Lower lobe of right lung (tissue), 2 donors: ENCODE measurements around the gene TUBA1A. TPM values are rescaled to one million over a fixed set of nuclear protein-coding genes. Genes with fewer than 3 reads are reported as not detected.
"Not testable (repeated sequence)": the region's sequence is repeated elsewhere in the genome, so short reads cannot be mapped to it uniquely, and the experiment has no call there.

ENCODE experiments used
- ATAC-seq, 2 donors: fragments of 200-7000 bp; cut with Tn5 transposase; one replicate each; pipeline ENCODE4 v1.9.1; 2020 to 2022; ENCODE audit warnings: mild to moderate bottlenecking in 2 of 2, moderate library complexity in 2 of 2
- DNase-seq: peaks from one replicate; pipeline ENCODE4 v3.0.0-alpha.2; 2020
- H3K27ac ChIP-seq: fragments of 200-600 bp; one replicate; pipeline ENCODE4 v1.8.0; 2022
- H3K27me3 ChIP-seq: fragments of 200-600 bp; one replicate; pipeline ENCODE4 v1.8.0; 2022; ENCODE audit warnings: low read depth
- H3K36me3 ChIP-seq: fragments of 200-600 bp; one replicate; pipeline ENCODE4 v1.8.0; 2022; ENCODE audit warnings: mild to moderate bottlenecking
- H3K4me1 ChIP-seq: fragments of 200-600 bp; one replicate; pipeline ENCODE4 v1.8.0; 2022
- H3K4me3 ChIP-seq: fragments of 200-600 bp; one replicate; pipeline ENCODE4 v1.8.0; 2022; ENCODE audit warnings: mild to moderate bottlenecking
- H3K9me3 ChIP-seq: fragments of 200-600 bp; one replicate; pipeline ENCODE4 v1.8.0; 2022
- intact Hi-C: fragments of 100-400 bp; cut with DNase I; formaldehyde crosslinking; loops from one replicate; pipeline ENCODE4 v1.11.0; 2022
- total RNA-seq: library from RNA; stranded (reverse); fragmentation: NEBNext Ultra II Directional; extraction: Animal tissue kit (Norgen Biotek cat#: 25700); gene quantifications from one replicate; pipeline ENCODE4 v1.2.1, GENCODE V29; 2021
- TF ChIP-seq, protein P1 (sequence below): fragments of 200-600 bp; IDR thresholded peaks from one replicate; pipeline ENCODE4 v1.8.0; 2022; ENCODE audit warnings: antibody characterized with exemption, mild to moderate bottlenecking
- donor health status: DM: no; HTN: yes; CAD: no; lungs with severe emphysema.

Gene TUBA1A
- total RNA-seq, 1 donor from 2014 or later: 120 TPM

DNA sequence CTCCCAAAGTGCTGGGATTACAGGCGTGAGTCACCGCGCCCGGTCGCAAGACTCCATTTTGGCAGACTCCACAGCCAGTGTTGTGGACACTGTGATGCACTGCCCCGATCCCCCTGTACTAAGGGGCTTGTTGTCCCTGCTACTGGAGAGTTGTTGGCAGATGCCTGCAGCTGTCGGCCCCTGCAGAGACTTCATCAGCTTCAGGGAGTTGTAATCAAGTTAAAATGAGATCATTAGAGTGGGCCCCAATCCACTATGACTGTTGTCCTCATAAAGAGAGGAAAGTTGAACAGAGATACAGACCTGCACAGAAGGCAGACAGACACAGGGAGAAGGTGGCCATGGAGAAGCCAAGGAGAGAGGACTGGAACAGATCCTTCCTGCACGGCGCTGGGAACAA lies 23.7 kb upstream of the TUBA1A start:
- Histone ChIP-seq H3K4me1 (peaks cover 13% of the 10 kb centered on the region), H3K36me3 (no peaks in the 10 kb centered on the region), H3K27ac (no peak overlapping the region), H3K4me3 (no peak overlapping the region), H3K27me3 (no peaks in the 10 kb centered on the region), H3K9me3 (no peaks in the 10 kb centered on the region)
- DNase-seq (no peak), ATAC-seq (no peak)
- intact Hi-C loops: no loop called here
- TF ChIP-seq, protein P1, sequence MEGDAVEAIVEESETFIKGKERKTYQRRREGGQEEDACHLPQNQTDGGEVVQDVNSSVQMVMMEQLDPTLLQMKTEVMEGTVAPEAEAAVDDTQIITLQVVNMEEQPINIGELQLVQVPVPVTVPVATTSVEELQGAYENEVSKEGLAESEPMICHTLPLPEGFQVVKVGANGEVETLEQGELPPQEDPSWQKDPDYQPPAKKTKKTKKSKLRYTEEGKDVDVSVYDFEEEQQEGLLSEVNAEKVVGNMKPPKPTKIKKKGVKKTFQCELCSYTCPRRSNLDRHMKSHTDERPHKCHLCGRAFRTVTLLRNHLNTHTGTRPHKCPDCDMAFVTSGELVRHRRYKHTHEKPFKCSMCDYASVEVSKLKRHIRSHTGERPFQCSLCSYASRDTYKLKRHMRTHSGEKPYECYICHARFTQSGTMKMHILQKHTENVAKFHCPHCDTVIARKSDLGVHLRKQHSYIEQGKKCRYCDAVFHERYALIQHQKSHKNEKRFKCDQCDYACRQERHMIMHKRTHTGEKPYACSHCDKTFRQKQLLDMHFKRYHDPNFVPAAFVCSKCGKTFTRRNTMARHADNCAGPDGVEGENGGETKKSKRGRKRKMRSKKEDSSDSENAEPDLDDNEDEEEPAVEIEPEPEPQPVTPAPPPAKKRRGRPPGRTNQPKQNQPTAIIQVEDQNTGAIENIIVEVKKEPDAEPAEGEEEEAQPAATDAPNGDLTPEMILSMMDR: no peak

DNA sequence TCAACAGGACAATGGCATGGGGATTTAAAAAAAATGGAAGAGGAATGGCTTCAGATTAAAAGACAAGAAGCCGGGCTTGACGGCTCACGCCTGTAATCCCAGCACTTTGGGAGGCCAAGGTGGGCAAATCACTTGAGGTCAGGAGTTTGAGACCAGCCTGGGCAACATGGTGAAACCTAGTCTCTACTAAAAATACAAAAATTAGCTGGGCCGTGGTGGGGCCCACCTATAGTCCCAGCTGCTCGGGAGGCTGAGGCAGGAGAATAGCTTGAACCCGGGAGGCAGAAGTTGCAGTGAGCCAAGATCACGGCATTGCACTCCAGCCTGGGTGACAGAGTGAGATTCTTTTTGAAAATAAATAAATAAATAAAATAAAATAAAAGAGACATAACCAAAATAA lies 21.8 kb upstream of the TUBA1A start:
- H3K4me3 ChIP-seq, H3K27me3 ChIP-seq, H3K27ac ChIP-seq, DNase-seq, intact Hi-C loops, H3K36me3 ChIP-seq, H3K9me3 ChIP-seq, ATAC-seq: not testable (repeated sequence)
- peaks cover 13% of the 10 kb centered on the region for H3K4me1 ChIP-seq

DNA sequence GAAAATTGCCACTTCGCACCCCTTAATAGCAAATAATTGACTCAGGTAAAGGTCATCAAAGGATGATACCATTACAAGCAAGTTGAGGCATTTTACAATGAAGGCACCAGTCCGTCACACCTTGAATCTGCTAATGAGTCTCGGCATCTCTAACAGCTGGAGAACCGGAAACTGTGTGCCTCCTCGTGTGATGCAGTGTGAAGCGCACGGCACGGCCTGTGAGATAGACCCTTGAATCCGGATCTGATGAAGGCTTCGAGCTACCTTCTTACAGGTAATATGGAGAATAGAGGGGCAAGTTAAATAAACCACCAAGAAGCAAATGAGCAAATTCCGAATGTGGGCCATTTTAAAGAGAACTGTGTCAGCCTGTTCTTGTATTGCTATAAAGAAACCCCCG lies 19.8 kb upstream of the TUBA1A start:
- ATAC-seq (no peak), DNase-seq (no peak)
- Histone ChIP-seq H3K4me1 (no peaks in the 10 kb centered on the region), H3K36me3 (no peaks in the 10 kb centered on the region), H3K9me3 (no peaks in the 10 kb centered on the region), H3K4me3 (no peak overlapping the region), H3K27me3 (no peaks in the 10 kb centered on the region), H3K27ac (no peak overlapping the region)
- TF ChIP-seq, protein P1: no peak
- intact Hi-C loops: no loop called here

DNA sequence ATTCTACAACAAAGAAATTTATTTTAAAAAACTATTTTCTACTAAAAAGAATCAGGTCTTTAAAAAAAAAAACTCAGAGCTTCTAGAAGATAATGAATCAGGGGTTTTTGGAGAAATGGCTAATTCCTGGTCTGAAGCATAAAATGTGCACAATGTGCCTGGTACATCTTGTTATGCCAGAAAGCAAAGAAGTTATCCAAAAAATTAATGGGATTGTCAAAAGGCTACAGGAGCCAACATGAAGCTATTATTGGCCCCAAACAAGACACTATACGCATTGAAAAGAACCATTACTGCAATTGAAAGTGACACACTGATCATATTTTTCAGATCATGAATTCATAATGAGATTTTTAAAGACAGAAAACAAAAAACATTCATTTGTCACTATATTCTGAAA lies 19.3 kb upstream of the TUBA1A start:
- no peaks in the 10 kb centered on the region for H3K36me3 ChIP-seq
- ATAC-seq (no peak), DNase-seq (no peak)
- no peaks in the 10 kb centered on the region for H3K4me1 ChIP-seq
- intact Hi-C loops: no loop called here
- H3K9me3 ChIP-seq: no peaks in the 10 kb centered on the region
- H3K27me3 ChIP-seq: no peaks in the 10 kb centered on the region
- no peak overlapping the region for H3K27ac ChIP-seq
- H3K4me3 ChIP-seq: no peak overlapping the region
- TF ChIP-seq, protein P1: no peak

DNA sequence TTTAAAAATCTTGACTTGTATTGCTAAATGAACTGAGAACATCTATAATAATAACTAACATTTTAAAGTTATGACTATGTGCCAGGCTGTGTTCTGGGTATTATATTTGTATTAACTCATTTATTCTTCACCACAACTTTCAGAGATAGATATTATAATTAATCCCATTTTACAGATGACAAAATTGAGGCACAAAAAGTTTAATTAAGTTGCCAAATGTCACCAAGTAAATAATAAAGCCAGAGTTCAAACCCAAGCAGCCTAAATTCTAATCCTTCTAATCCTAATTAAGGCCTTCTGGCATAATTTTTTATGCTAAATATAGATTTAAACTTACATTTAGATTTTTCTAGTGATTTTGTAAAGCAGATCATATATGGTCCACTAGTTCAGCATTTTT lies 17.5 kb upstream of the TUBA1A start:
- Histone ChIP-seq H3K27ac (no peak overlapping the region), H3K27me3 (no peaks in the 10 kb centered on the region), H3K4me3 (no peak overlapping the region), H3K4me1 (peaks cover 11% of the 10 kb centered on the region), H3K9me3 (no peaks in the 10 kb centered on the region), H3K36me3 (no peaks in the 10 kb centered on the region)
- no peak for DNase-seq
- no peak for ATAC-seq
- intact Hi-C loops: no loop called here
- TF ChIP-seq, protein P1: no peak

DNA sequence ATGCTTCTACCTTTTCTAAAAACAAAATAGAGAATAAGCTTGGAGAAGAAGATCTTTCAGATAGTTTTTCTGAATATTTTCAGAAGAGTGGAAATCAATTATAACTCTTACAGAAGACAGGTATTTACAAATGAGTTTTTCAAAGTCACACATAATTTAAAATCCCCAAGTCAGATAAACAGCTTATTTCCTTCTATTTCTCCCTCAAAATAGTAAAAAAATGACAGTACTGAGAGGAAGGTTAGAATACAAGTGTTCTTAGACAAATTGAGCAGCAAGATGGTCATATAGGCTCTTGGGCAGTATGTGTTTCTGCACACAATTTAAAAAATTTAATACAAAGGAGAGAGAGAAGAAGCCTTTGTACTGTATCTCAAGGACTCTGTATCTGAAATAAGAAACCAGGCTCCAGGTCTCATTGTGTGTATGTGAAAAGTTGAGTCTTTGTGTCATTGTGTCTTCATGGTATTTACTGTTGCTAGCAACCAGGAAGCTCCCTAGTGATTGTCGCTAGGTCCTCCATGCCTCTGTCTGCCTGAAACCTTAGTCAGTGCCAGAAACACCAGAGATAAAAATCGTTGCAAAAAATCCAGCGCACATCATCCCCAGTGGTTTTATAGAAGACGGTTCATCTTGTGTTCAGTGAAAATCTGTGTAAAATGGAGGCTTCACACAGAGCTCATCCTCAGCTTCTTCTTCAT lies 12.9 kb upstream of the TUBA1A start:
- Histone ChIP-seq H3K4me1 (peaks cover 18% of the 10 kb centered on the region), H3K27me3 (no peaks in the 10 kb centered on the region), H3K9me3 (no peaks in the 10 kb centered on the region), H3K36me3 (no peaks in the 10 kb centered on the region), H3K27ac (peak overlapping the region; percentile 78), H3K4me3 (no peak overlapping the region)
- DNase-seq (no peak), ATAC-seq (peak; percentile 63 to 81)
- TF ChIP-seq, protein P1: no peak
- intact Hi-C loops: no loop called here
